Testis (tissue), 3 donors: ENCODE data around the gene NUDT6. TPM values are rescaled to one million over a fixed set of nuclear protein-coding genes. Genes with fewer than 3 reads are reported as not detected.
"Not testable (repeated sequence)": the region's sequence is repeated elsewhere in the genome, so short reads cannot be mapped to it uniquely, and the experiment has no call there.

Experiments
- DNase-seq: peaks from one replicate; pipeline ENCODE4 v3.0.0-alpha.2; 2019
- H3K27ac ChIP-seq, 2 donors: fragments of 200-600 bp; sonication (generic); one replicate each; pipeline ENCODE4 v1.5.1; 2019
- H3K27me3 ChIP-seq: fragments of 200-600 bp; sonication (generic); one replicate; pipeline ENCODE4 v1.5.1; 2019
- H3K36me3 ChIP-seq: fragments of 200-600 bp; sonication (generic); one replicate; pipeline ENCODE4 v1.5.1; 2017; ENCODE audit warnings: low read depth; ENCODE audit errors: missing control alignments
- H3K4me1 ChIP-seq: fragments of 200-600 bp; sonication (generic); one replicate; pipeline ENCODE4 v1.5.1; 2019
- H3K4me3 ChIP-seq, 2 donors: fragments of 200-600 bp; sonication (generic); one replicate each; pipeline ENCODE4 v1.5.1; 2017 to 2019
- H3K9me3 ChIP-seq: fragments of 200-600 bp; sonication (generic); one replicate; pipeline ENCODE4 v1.5.1; 2017
- POLR2A ChIP-seq: fragments of 450-650 bp; IDR thresholded peaks from one replicate; pipeline ENCODE4 v1.6.1; 2017; ENCODE audit warnings: antibody characterized with exemption, mild to moderate bottlenecking, moderate library complexity
- whole genome bisulfite sequencing, 2 donors: methylation state at CpG; one replicate each; pipeline ENCODE4 v1.1.5; 2018; 5-methylcytosine and 5-hydroxymethylcytosine counted together
- intact Hi-C: fragments of 100-400 bp; cut with DNase I; formaldehyde crosslinking; loops from one replicate; pipeline ENCODE4 v1.15.1; 2023; ENCODE audit warnings: low total_unique reads
- polyA plus RNA-seq: library from polyadenylated mRNA; stranded (reverse); fragments of 350-450 nt; fragmentation: Illumina TruSeq; extraction: RNeasy Lipid Tissue Mini Kit (QIAGEN cat#74804); gene quantifications from one replicate; pipeline ENCODE4 v1.2.3, GENCODE V29; 2014; ENCODE audit warnings: low read depth, low replicate concordance; ENCODE audit not compliant: insufficient read depth
- total RNA-seq, 2 donors: library from RNA; depleted of rRNA; stranded (reverse); fragments of >200 nt; gene quantifications; one replicate each; pipeline ENCODE4 v1.2.3, GENCODE V29; 2016
- TF ChIP-seq, protein P1 (sequence below), 3 experiments: fragments of 450-650 bp in 2 of 3; fragments of 200-600 bp in 1 of 3; sonication (generic) in 1 of 3; IDR thresholded peaks; one replicate each; pipeline ENCODE4 v1.5.1; 2016 to 2019; ENCODE audit warnings: antibody characterized with exemption in 3 of 3, mild to moderate bottlenecking in 2 of 3, moderate library complexity in 1 of 3

Gene NUDT6
- total and polyA plus RNA-seq, 3 donors from 2014 or later: 12.0 to 16.6 (median 15.4) TPM

DNA sequence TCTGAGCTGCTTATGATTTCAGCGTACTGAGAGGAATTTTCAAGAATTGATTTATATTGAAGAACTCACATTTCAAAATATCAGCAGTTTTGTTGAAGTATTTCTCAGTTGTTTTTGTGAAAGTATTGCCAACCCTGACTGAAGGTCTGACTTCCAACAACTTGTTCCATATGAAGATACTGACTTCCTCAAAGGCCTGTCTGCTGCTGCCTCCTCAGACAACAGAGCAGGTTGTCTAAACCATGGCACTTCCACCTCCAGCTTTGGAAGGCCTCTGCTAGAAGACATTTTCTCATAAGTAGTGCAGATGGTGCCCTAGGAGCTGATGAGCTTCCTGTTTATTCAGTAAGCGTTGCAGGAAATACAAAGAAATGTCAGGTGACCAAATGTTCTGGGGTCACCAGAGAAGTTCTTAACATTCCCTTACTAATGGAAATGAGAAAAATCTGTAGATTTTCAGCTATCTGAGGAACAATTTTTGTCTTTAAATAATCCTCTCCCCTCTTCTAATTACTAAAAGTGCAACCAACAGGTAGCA lies 67.0 kb downstream of the NUDT6 start:
- H3K4me1 ChIP-seq: peaks cover 6% of the 10 kb centered on the region
- no peaks in the 10 kb centered on the region for H3K27me3 ChIP-seq
- 76% methylated on average over 2 of the region's 2 CpGs for WGBS, 2 donors
- H3K27ac ChIP-seq: no peak overlapping the region
- intact Hi-C loops: no loop called here
- no peak for DNase-seq
- H3K36me3 ChIP-seq: no peaks in the 10 kb centered on the region
- H3K4me3 ChIP-seq: no peak overlapping the region
- TF ChIP-seq POLR2A: no peak
- TF ChIP-seq, protein P1, sequence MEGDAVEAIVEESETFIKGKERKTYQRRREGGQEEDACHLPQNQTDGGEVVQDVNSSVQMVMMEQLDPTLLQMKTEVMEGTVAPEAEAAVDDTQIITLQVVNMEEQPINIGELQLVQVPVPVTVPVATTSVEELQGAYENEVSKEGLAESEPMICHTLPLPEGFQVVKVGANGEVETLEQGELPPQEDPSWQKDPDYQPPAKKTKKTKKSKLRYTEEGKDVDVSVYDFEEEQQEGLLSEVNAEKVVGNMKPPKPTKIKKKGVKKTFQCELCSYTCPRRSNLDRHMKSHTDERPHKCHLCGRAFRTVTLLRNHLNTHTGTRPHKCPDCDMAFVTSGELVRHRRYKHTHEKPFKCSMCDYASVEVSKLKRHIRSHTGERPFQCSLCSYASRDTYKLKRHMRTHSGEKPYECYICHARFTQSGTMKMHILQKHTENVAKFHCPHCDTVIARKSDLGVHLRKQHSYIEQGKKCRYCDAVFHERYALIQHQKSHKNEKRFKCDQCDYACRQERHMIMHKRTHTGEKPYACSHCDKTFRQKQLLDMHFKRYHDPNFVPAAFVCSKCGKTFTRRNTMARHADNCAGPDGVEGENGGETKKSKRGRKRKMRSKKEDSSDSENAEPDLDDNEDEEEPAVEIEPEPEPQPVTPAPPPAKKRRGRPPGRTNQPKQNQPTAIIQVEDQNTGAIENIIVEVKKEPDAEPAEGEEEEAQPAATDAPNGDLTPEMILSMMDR (IDR thresholded peaks at IDR 0.05): no peak
- no peaks in the 10 kb centered on the region for H3K9me3 ChIP-seq

DNA sequence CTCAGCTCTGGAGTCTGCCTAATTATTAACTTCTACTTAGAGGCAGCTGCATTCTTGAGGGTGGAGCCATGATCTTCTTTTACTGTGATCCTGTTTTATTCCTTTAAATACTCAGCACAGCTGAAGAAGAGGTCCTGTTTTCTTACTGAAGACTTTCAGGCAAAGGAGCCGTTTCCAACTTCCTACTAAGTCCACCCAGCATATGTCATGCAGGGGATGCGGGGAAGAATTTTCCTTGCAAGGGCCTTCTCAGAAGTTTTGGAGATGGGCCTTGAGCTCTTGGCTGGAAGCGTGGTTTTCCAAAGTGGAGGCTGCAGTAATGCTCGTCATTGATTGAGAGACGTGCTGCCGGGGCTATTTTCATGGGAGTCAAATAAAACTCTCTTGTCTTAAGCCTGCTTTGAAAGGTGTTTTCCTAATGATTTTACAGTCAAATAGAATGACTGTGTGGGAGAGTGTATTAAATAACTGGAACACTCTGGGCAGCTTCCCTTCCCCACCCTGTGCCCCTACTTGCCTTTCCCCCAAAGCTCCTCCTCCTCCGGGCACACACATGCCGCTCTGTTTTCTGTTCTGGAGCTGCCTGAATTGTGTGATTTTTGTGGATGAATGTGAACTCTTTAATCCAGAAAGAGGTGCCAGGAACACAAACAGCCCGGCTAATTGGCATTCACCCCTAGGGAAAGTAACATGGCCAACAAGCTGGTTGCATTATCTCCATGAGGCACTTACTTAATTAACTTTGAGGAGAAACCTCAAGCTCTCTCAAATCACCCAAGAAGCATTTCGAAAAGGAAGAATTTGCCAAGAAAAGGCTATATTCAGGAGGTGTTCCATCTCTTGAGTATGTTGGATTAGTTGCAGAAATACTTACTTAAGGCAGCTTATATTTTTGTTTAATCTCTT lies 67.7 kb downstream of the NUDT6 start:
- DNase-seq: no peak
- no peaks in the 10 kb centered on the region for H3K27me3 ChIP-seq
- no peak overlapping the region for H3K4me3 ChIP-seq
- H3K27ac ChIP-seq: no peak overlapping the region
- H3K9me3 ChIP-seq: no peaks in the 10 kb centered on the region
- H3K36me3 ChIP-seq: no peaks in the 10 kb centered on the region
- WGBS, 2 donors: 46 to 57% methylated on average over 10 of the region's 10 CpGs
- peaks cover 9% of the 10 kb centered on the region for H3K4me1 ChIP-seq
- intact Hi-C loops: no loop called here
- TF ChIP-seq, protein P1 (IDR thresholded peaks at IDR 0.05): no peak
- TF ChIP-seq POLR2A: no peak

DNA sequence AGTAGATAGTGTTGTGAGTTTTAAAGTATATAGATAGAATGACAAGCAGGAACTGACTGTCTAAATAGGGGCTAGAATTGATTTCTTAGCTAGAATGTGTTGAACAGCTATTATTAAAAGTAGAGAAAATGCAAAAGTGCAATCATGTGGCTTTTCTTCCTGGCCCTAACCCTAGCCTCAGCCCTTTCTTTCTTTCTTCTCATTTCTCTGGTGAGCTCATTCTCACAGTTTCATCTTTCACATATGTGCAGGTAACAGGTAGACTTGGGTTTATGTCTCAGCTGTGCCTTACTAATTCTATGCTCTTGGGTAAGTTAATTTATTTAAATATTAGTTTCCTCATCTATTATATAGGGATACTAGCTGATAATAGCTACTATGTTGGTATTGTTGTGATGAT lies 70.8 kb downstream of the NUDT6 start:
- H3K4me1 ChIP-seq: peaks cover 9% of the 10 kb centered on the region
- intact Hi-C loops: no loop called here

DNA sequence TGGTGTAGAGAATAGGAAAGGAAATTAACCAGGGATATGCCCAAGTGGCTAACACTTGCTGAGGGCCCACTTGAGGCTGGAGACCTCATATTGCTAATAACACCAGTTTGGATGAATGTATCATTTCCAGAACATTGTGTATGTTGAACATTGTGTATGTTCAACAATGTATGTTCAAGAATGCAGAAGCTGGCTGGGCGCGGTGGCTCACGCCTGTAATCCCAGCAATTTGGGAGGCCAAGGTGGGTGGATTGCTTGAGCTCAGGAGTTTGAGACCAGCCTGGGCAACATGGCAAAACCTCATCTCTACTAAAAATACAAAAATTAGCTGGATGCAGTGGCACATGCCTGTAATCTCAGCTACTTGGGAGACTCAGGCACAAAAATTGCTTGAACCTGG lies 72.6 kb downstream of the NUDT6 start:
- intact Hi-C loops, H3K36me3 ChIP-seq, H3K4me3 ChIP-seq, H3K27ac ChIP-seq, H3K27me3 ChIP-seq, H3K9me3 ChIP-seq, H3K4me1 ChIP-seq, DNase-seq: not testable (repeated sequence)
- WGBS, 2 donors: 62 to 81% methylated on average over 3 of the region's 3 CpGs

More for the DNA sequence above, 70.8 kb downstream of the NUDT6 start:
- Histone ChIP-seq H3K36me3 (no peaks in the 10 kb centered on the region), H3K4me3 (no peak overlapping the region), H3K27me3 (no peaks in the 10 kb centered on the region), H3K27ac (no peak overlapping the region), H3K9me3 (no peaks in the 10 kb centered on the region)
- no peak for TF ChIP-seq POLR2A
- TF ChIP-seq, protein P1 (IDR thresholded peaks at IDR 0.05): no peak
- no peak for DNase-seq

DNA sequence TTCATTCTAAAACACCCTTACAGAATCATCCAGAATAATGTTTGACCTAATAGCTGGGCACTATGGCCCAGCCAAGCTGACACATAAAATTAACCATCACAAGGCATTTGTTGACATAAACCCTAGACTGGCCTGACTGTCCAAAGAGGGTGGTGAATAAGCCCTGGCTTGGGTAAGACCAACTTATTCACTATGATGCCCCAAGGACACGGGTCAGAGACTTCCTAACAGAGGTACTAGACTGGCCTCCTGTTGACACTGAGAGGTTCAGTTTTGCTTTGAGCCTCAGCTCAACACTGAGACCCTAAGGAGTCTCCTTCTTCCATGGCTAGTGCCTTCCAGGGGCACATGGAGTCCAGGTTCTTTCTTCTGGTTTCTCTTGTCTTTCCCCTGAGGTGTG lies 74.5 kb downstream of the NUDT6 start:
- Histone ChIP-seq H3K36me3 (no peaks in the 10 kb centered on the region), H3K9me3 (no peaks in the 10 kb centered on the region), H3K27me3 (no peaks in the 10 kb centered on the region), H3K27ac (no peak overlapping the region), H3K4me3 (no peak overlapping the region), H3K4me1 (peaks cover 4% of the 10 kb centered on the region)
- no peak for DNase-seq
- intact Hi-C loops: no loop called here
- TF ChIP-seq, protein P1 (IDR thresholded peaks at IDR 0.05): no peak
- no peak for TF ChIP-seq POLR2A
- 89% methylated on average over 1 of the region's 1 CpG for WGBS, 2 donors
